Pancreas (tissue), 10 donors: ENCODE data around the gene SERPIND1. TPM values are rescaled to one million over a fixed set of nuclear protein-coding genes. Genes with fewer than 3 reads are reported as not detected.
"Not testable (repeated sequence)": the region's sequence is repeated elsewhere in the genome, so short reads cannot be mapped to it uniquely, and the experiment has no call there.

Experiments
- ATAC-seq, 4 donors: fragments of 200-7000 bp; cut with Tn5 transposase; one replicate each; pipeline versions ENCODE4 v1.8.0 to v1.9.1; 2020; ENCODE audit warnings: mild to moderate bottlenecking in 4 of 4, moderate library complexity in 4 of 4
- DNase-seq, 6 donors: peaks; one replicate each; pipeline ENCODE4 v3.0.0-alpha.2; 2020
- FAIRE-seq: peaks from 2 replicates; lab custom pipeline; 2012; peaks lifted over from hg19 to GRCh38; lab: Jason Lieb, UNC
- H3K27ac ChIP-seq, 4 donors: fragments of 200-600 bp; sonication (generic); 1 replicate in 3 of 4; 2 replicates in 1 of 4; pipeline versions ENCODE4 v1.5.0 to v1.8.0; 2020
- H3K27me3 ChIP-seq, 4 donors: fragments of 200-600 bp; one replicate each; pipeline ENCODE4 v1.8.0; 2021
- H3K36me3 ChIP-seq, 3 donors: fragments of 200-600 bp; sonication (generic) in 1 of 3; one replicate each; pipeline versions ENCODE4 v1.5.0 to v1.8.0; 2020 to 2021
- H3K4me1 ChIP-seq, 3 donors: fragments of 200-600 bp; one replicate each; pipeline ENCODE4 v1.8.0; 2021
- H3K4me3 ChIP-seq, 4 donors: fragments of 200-600 bp; sonication (generic) in 2 of 4; one replicate each; pipeline versions ENCODE4 v1.5.0 to v1.8.0; 2020 to 2021
- H3K9me3 ChIP-seq, 4 donors: fragments of 200-600 bp; one replicate each; pipeline ENCODE4 v1.8.0; 2021
- WGBS, 2 donors: extraction: QIAGEN DNeasy Blood & Tissue Kit; methylation state at CpG; one replicate each; pipeline ENCODE4 v1.1.7; 2013; 5-methylcytosine and 5-hydroxymethylcytosine counted together
- intact Hi-C, 3 donors: fragments of 100-400 bp; cut with DNase I; formaldehyde crosslinking; loops; one replicate each; pipeline versions ENCODE4 v1.11.1 to v1.14.2; 2022
- polyA plus RNA-seq, 2 donors: library from polyadenylated mRNA; stranded (reverse); fragments of 200-250 nt; gene quantifications; one replicate each; pipeline ENCODE4 v1.2.3, GENCODE V29; 2013
- total RNA-seq, 6 donors: library from RNA; stranded (reverse); fragmentation: NEBNext Ultra II Directional in 4 of 6; extraction: Animal tissue kit (Norgen Biotek cat#: 25700) in 4 of 6; gene quantifications; one replicate each; pipeline versions ENCODE4 v1.2.1 to v1.2.4, GENCODE V29; 2021 to 2023
- TF ChIP-seq, protein P1 (sequence below), 4 donors: fragments of 200-600 bp; sonication (generic) in 3 of 4; IDR thresholded peaks; one replicate each; pipeline versions ENCODE4 v1.5.0 to v1.8.0; 2021; ENCODE audit warnings: antibody characterized with exemption in 4 of 4
- donor health status: healthy with polysubstance abuse.
- donor health status: DM: no; HTN: no; CAD: no; lungs with moderate emphysema.
- donor health status: DM: no; HTN: no; CAD: no.
- donor health status: control.
- donor health status: control.
- donor health status: Bipolar disorder and iron deficiency.
- donor health status: DM: yes; HTN: yes; CAD: no.
- donor health status: DM: no; HTN: no; CAD: no.
- donor health status: DM: no; HTN: no; CAD: no.
- donor health status: DM: yes; HTN: yes; CAD: no.

Gene SERPIND1
- total and polyA plus RNA-seq, 8 donors = 0.09 to 0.35 (median 0.21) TPM; not detected in 1

DNA sequence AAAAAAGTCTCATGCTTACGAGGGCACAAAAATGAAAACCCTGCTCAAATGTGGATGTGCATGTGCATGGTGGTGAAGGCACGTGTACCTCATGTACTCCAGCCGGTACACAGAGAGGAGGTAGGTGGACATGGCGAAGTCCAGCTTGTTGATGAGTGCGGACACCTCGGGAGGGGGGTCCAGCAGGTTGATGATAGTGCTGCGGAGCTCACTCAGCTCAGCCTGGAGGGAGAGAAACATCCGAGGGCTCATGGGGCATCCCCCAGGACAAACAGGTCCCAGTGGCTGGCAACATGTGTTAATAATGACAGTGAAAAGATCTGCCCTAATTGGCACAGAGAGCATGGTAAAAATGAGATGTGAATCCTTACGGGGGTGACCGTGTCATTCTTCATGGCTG is 9.2 kb upstream of the SERPIND1 start:
- DNase-seq (no peak), ATAC-seq (no peak), FAIRE-seq (no peak)
- intact Hi-C loops = loop anchor here in 1 of 3 donors (10.0 kb wide), 1 partner anchor 210 kb away; no protein-coding TSS in a partner anchor
- WGBS, 2 donors = 94% methylated on average over 10 of the region's 10 CpGs
- no peaks in the 10 kb centered on the region for H3K9me3 ChIP-seq
- peaks cover 3 to 25% (median 9%) of the 10 kb centered on the region in 3 donors for H3K36me3 ChIP-seq
- H3K27ac ChIP-seq = no peak overlapping the region
- H3K27me3 ChIP-seq = no peaks in the 10 kb centered on the region
- H3K4me1 ChIP-seq = no peaks in the 10 kb centered on the region
- no peak overlapping the region for H3K4me3 ChIP-seq
- TF ChIP-seq, protein P1, sequence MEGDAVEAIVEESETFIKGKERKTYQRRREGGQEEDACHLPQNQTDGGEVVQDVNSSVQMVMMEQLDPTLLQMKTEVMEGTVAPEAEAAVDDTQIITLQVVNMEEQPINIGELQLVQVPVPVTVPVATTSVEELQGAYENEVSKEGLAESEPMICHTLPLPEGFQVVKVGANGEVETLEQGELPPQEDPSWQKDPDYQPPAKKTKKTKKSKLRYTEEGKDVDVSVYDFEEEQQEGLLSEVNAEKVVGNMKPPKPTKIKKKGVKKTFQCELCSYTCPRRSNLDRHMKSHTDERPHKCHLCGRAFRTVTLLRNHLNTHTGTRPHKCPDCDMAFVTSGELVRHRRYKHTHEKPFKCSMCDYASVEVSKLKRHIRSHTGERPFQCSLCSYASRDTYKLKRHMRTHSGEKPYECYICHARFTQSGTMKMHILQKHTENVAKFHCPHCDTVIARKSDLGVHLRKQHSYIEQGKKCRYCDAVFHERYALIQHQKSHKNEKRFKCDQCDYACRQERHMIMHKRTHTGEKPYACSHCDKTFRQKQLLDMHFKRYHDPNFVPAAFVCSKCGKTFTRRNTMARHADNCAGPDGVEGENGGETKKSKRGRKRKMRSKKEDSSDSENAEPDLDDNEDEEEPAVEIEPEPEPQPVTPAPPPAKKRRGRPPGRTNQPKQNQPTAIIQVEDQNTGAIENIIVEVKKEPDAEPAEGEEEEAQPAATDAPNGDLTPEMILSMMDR (IDR thresholded peaks at IDR 0.05) = no peak

DNA sequence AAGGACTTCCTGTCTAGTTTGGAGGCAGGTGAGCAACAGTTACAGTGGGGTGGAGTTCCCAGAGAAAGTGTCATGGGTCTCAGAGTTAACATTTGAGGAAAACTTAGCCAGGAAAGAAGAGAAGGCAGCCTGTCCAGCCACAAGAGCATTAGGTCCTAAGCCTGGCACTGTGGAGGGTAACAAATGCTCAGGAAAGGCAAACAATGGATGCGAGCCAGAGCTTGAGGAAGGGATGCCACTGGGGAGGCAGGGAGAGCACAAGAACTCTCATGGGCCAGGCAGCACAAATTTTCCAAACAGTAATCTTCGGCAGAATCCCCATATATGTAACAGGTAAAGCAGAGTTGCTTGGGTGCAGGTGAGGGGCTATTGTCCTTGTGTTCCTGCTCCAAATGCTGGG is 8.0 kb upstream of the SERPIND1 start:
- intact Hi-C loops = loop anchor here in 1 of 3 donors (10.0 kb wide), 1 partner anchor 209 kb away; no protein-coding TSS in a partner anchor

DNA sequence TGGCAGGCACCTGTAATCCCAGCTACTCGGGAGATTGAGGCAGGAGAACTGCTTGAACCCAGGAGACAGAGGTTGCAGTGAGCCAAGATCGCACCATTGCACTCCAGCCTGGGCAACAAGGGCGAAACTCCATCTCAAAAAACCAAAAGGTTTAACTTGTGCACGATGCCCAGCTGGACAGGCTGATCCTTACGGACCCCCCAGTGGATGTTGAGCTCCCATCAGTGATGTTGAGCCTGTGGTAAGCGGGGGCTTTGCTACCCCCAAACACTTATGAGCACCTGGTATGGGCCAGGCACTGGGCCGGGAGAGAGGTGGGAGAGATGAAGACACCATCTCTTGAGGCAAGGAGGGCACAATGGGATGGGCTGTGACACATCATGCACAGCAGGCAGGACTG is 7.4 kb upstream of the SERPIND1 start:
- Histone ChIP-seq H3K27me3 (no peaks in the 10 kb centered on the region), H3K4me1 (no peaks in the 10 kb centered on the region), H3K27ac (no peak overlapping the region), H3K36me3 (peaks cover 3 to 22% (median 9%) of the 10 kb centered on the region in 3 donors), H3K9me3 (no peaks in the 10 kb centered on the region), H3K4me3 (no peak overlapping the region)
- DNase-seq = no peak
- ATAC-seq = no peak
- WGBS, 2 donors = 96 to 99% methylated on average over 7 of the region's 7 CpGs
- TF ChIP-seq, protein P1 (IDR thresholded peaks at IDR 0.05) = no peak
- FAIRE-seq = no peak
- intact Hi-C loops = loop anchor here in 1 of 3 donors (10.0 kb wide), 1 partner anchor 208 kb away; no protein-coding TSS in a partner anchor

More for the DNA sequence above, 8.0 kb upstream of the SERPIND1 start:
- no peak overlapping the region for H3K4me3 ChIP-seq
- TF ChIP-seq, protein P1 (IDR thresholded peaks at IDR 0.05) = no peak
- no peaks in the 10 kb centered on the region for H3K9me3 ChIP-seq
- DNase-seq = no peak
- no peaks in the 10 kb centered on the region for H3K27me3 ChIP-seq
- 88 to 94% methylated on average over 2 of the region's 2 CpGs for WGBS, 2 donors
- FAIRE-seq = no peak
- no peak overlapping the region for H3K27ac ChIP-seq
- H3K36me3 ChIP-seq = peaks cover 3 to 25% (median 9%) of the 10 kb centered on the region in 3 donors
- ATAC-seq = no peak
- no peaks in the 10 kb centered on the region for H3K4me1 ChIP-seq

DNA sequence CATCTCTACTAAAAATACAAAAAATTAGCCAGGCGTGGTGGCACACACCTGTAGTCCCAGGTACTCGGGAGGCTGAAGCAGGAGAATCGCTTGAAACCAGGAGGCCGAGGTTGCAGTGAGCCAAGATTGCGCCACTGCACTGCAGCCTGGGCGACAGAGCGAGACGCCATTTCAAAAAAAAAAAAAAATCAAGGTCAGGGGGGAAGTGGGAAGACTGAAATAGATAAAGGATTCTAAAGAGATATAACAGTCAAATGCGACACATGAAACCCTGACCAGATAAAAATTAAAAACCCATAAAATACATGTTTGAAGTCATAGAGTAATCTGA is 4.5 kb upstream of the SERPIND1 start:
- not testable (repeated sequence) for ATAC-seq, H3K27ac ChIP-seq, FAIRE-seq, H3K9me3 ChIP-seq, H3K36me3 ChIP-seq, H3K27me3 ChIP-seq, DNase-seq, H3K4me3 ChIP-seq
- WGBS, 2 donors = 85 to 96% methylated on average over 9 of the region's 9 CpGs
- intact Hi-C loops = loop anchor here in 1 of 3 donors (10.0 kb wide), 1 partner anchor 205 kb away; no protein-coding TSS in a partner anchor
- peaks cover 0 to 11% (median 5%) of the 10 kb centered on the region in 3 donors for H3K4me1 ChIP-seq

DNA sequence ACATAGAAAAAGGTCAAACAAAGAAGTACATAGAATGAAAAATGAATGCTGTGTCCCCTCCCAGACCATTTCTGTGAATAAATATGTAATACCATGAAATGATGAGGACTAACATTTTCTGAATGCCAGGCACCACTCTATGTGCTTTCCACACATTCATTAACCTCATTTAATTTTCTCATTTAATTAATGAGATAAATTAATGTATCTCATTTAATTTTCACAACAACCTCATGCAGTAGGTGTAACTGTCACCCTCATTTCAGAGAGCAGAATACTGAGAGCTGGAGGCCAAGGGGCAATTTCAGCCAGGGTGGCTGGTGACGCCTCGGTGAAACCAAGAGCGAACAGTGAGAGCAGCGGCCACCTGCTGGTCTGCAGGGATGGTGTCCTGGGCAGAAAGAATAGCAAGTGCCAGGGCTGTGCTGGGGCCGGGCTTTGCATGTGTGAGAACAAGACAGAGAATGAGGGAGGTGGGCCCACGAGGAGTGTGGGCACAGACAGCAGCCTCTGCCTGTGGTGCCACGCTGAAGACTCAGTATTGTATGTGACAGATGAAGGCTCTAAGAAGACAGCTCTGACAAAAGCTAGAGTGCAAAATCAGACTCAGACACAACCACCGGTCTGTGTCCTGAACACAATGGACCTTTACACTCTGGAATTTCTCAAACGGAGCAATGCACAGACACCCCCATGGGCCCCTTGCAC is 1.8 kb upstream of the SERPIND1 start:
- TF ChIP-seq, protein P1 (IDR thresholded peaks at IDR 0.05) = no peak
- no peak for ATAC-seq
- Histone ChIP-seq H3K4me3 (no peak overlapping the region), H3K27ac (no peak overlapping the region), H3K27me3 (no peaks in the 10 kb centered on the region), H3K9me3 (no peaks in the 10 kb centered on the region), H3K4me1 (peaks cover 0 to 12% (median 5%) of the 10 kb centered on the region in 3 donors), H3K36me3 (no peaks in the 10 kb centered on the region)
- FAIRE-seq = no peak
- WGBS, 2 donors = 83 to 94% methylated on average over 9 of the region's 9 CpGs
- intact Hi-C loops = no loop called here
- no peak for DNase-seq
